Measurements from ENCODE around the gene HMX1. TPM values are rescaled to one million over a fixed set of nuclear protein-coding genes. Genes with fewer than 3 reads are reported as not detected.

Gene HMX1
- total and polyA plus RNA-seq, 2 experiments from 2014 or later: 0.69 TPM; not detected in 1

GRCh38 chr4:8904666-8905065 is 33.0 kb upstream of the HMX1 start:
- H3K27ac ChIP-seq (ENCODE audit: low read depth): no peak overlapping the region
- no peak overlapping the region for H3K4me2 ChIP-seq
- H3K36me3 ChIP-seq (ENCODE audit: insufficient read depth): peaks cover 3% of the 10 kb centered on the region; the same call in 1 of the 2 replicates
- H3K4me1 ChIP-seq (ENCODE audit: insufficient read depth): no peaks in the 10 kb centered on the region
- H3K79me2 ChIP-seq (replicated peaks; ENCODE audit: insufficient read depth): no peaks in the 10 kb centered on the region
- no peak overlapping the region for H3K27ac Mint-ChIP-seq
- no peaks in the 10 kb centered on the region for H3K27me3 ChIP-seq (ENCODE audit: insufficient read depth)
- no peaks in the 10 kb centered on the region; the same call in 2 of the 3 replicates for H3K4me1 Mint-ChIP-seq
- H3K36me3 Mint-ChIP-seq (ENCODE audit: low read depth): peaks cover 16% of the 10 kb centered on the region
- TF ChIP-seq EZH2phosphoT487 (IDR thresholded peaks at IDR 0.05; ENCODE audit: unreplicated experiment) (no peak), JUNB (IDR thresholded peaks at IDR 0.05; ENCODE audit: unreplicated experiment) (no peak), STAT1 (IDR thresholded peaks at IDR 0.05; ENCODE audit: unreplicated experiment) (no peak), ZNF331 (CRISPR knock-in tag; IDR thresholded peaks at IDR 0.05; ENCODE audit: low read depth) (no peak), POLR2AphosphoS5 (IDR thresholded peaks at IDR 0.05; ENCODE audit: low read depth) (no peak), NANOG (IDR thresholded peaks at IDR 0.05; ENCODE audit: borderline replicate concordance) (no peak), ETS1 (IDR thresholded peaks at IDR 0.05) (no peak), CREB1 (CRISPR knock-in tag; IDR thresholded peaks at IDR 0.05; ENCODE audit: low read depth) (no peak), ZNF114 (CRISPR knock-in tag; IDR thresholded peaks at IDR 0.05) (no peak)
- TF ChIP-seq, protein P1, sequence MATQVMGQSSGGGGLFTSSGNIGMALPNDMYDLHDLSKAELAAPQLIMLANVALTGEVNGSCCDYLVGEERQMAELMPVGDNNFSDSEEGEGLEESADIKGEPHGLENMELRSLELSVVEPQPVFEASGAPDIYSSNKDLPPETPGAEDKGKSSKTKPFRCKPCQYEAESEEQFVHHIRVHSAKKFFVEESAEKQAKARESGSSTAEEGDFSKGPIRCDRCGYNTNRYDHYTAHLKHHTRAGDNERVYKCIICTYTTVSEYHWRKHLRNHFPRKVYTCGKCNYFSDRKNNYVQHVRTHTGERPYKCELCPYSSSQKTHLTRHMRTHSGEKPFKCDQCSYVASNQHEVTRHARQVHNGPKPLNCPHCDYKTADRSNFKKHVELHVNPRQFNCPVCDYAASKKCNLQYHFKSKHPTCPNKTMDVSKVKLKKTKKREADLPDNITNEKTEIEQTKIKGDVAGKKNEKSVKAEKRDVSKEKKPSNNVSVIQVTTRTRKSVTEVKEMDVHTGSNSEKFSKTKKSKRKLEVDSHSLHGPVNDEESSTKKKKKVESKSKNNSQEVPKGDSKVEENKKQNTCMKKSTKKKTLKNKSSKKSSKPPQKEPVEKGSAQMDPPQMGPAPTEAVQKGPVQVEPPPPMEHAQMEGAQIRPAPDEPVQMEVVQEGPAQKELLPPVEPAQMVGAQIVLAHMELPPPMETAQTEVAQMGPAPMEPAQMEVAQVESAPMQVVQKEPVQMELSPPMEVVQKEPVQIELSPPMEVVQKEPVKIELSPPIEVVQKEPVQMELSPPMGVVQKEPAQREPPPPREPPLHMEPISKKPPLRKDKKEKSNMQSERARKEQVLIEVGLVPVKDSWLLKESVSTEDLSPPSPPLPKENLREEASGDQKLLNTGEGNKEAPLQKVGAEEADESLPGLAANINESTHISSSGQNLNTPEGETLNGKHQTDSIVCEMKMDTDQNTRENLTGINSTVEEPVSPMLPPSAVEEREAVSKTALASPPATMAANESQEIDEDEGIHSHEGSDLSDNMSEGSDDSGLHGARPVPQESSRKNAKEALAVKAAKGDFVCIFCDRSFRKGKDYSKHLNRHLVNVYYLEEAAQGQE (IDR thresholded peaks at IDR 0.05; ENCODE audit: unreplicated experiment): no peak
- TF ChIP-seq, protein P2, sequence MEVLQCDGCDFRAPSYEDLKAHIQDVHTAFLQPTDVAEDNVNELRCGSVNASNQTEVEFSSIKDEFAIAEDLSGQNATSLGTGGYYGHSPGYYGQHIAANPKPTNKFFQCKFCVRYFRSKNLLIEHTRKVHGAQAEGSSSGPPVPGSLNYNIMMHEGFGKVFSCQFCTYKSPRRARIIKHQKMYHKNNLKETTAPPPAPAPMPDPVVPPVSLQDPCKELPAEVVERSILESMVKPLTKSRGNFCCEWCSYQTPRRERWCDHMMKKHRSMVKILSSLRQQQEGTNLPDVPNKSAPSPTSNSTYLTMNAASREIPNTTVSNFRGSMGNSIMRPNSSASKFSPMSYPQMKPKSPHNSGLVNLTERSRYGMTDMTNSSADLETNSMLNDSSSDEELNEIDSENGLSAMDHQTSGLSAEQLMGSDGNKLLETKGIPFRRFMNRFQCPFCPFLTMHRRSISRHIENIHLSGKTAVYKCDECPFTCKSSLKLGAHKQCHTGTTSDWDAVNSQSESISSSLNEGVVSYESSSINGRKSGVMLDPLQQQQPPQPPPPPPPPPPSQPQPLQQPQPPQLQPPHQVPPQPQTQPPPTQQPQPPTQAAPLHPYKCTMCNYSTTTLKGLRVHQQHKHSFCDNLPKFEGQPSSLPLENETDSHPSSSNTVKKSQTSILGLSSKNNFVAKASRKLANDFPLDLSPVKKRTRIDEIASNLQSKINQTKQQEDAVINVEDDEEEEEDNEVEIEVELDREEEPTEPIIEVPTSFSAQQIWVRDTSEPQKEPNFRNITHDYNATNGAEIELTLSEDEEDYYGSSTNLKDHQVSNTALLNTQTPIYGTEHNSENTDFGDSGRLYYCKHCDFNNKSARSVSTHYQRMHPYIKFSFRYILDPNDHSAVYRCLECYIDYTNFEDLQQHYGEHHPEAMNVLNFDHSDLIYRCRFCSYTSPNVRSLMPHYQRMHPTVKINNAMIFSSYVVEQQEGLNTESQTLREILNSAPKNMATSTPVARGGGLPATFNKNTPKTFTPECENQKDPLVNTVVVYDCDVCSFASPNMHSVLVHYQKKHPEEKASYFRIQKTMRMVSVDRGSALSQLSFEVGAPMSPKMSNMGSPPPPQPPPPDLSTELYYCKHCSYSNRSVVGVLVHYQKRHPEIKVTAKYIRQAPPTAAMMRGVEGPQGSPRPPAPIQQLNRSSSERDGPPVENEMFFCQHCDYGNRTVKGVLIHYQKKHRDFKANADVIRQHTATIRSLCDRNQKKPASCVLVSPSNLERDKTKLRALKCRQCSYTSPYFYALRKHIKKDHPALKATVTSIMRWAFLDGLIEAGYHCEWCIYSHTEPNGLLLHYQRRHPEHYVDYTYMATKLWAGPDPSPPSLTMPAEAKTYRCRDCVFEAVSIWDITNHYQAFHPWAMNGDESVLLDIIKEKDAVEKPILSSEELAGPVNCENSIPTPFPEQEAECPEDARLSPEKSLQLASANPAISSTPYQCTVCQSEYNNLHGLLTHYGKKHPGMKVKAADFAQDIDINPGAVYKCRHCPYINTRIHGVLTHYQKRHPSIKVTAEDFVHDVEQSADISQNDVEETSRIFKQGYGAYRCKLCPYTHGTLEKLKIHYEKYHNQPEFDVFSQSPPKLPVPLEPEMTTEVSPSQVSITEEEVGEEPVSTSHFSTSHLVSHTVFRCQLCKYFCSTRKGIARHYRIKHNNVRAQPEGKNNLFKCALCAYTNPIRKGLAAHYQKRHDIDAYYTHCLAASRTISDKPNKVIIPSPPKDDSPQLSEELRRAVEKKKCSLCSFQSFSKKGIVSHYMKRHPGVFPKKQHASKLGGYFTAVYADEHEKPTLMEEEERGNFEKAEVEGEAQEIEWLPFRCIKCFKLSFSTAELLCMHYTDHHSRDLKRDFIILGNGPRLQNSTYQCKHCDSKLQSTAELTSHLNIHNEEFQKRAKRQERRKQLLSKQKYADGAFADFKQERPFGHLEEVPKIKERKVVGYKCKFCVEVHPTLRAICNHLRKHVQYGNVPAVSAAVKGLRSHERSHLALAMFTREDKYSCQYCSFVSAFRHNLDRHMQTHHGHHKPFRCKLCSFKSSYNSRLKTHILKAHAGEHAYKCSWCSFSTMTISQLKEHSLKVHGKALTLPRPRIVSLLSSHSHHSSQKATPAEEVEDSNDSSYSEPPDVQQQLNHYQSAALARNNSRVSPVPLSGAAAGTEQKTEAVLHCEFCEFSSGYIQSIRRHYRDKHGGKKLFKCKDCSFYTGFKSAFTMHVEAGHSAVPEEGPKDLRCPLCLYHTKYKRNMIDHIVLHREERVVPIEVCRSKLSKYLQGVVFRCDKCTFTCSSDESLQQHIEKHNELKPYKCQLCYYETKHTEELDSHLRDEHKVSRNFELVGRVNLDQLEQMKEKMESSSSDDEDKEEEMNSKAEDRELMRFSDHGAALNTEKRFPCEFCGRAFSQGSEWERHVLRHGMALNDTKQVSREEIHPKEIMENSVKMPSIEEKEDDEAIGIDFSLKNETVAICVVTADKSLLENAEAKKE (CRISPR knock-in tag; IDR thresholded peaks at IDR 0.05): no peak
- TF ChIP-seq, protein P3, sequence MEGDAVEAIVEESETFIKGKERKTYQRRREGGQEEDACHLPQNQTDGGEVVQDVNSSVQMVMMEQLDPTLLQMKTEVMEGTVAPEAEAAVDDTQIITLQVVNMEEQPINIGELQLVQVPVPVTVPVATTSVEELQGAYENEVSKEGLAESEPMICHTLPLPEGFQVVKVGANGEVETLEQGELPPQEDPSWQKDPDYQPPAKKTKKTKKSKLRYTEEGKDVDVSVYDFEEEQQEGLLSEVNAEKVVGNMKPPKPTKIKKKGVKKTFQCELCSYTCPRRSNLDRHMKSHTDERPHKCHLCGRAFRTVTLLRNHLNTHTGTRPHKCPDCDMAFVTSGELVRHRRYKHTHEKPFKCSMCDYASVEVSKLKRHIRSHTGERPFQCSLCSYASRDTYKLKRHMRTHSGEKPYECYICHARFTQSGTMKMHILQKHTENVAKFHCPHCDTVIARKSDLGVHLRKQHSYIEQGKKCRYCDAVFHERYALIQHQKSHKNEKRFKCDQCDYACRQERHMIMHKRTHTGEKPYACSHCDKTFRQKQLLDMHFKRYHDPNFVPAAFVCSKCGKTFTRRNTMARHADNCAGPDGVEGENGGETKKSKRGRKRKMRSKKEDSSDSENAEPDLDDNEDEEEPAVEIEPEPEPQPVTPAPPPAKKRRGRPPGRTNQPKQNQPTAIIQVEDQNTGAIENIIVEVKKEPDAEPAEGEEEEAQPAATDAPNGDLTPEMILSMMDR (conservative IDR thresholded peaks at IDR 0.05; ENCODE audit: low read depth in 2 of 2): no peak
- peaks cover 40% of the 10 kb centered on the region for H3K9me3 Mint-ChIP-seq
- DNase-seq (ENCODE audit: low spot score) (no peak), ATAC-seq (no peak)
- no peak overlapping the region for H2AFZ ChIP-seq
- H3F3A ChIP-seq (replicated peaks; ENCODE audit: low read depth): no peaks in the 10 kb centered on the region
- no peaks in the 10 kb centered on the region for H4K20me1 ChIP-seq (replicated peaks; ENCODE audit: insufficient read depth)
- H3K4me3 Mint-ChIP-seq: no peak overlapping the region
- H3K9me2 ChIP-seq (ENCODE audit: insufficient read depth): no peaks in the 10 kb centered on the region
- H3K27me3 Mint-ChIP-seq (ENCODE audit: insufficient read depth, low read depth, poor library complexity): peaks cover 22% of the 10 kb centered on the region
- H3K4me3 ChIP-seq: no peak overlapping the region
